Breast epithelium (tissue), 4 donors: ENCODE data around the gene ZFR2. TPM values are rescaled to one million over a fixed set of nuclear protein-coding genes. Genes with fewer than 3 reads are reported as not detected.

Experiments
- DNase-seq, 2 donors: peaks; one replicate each; pipeline ENCODE4 v3.0.0-alpha.2; 2019; ENCODE audit warnings: low spot score in 2 of 2
- H3K27ac ChIP-seq, 2 donors: fragments of 200-600 bp; sonication (generic) in 1 of 2; one replicate each; pipeline ENCODE4 v1.5.1; 2016 to 2019; ENCODE audit warnings: mild to moderate bottlenecking in 1 of 2
- H3K27me3 ChIP-seq, 2 donors: fragments of 200-600 bp; sonication (generic) in 1 of 2; one replicate each; pipeline versions ENCODE4 v1.5.1 to v1.6.0; 2017 to 2019; ENCODE audit warnings: control low read depth in 1 of 2, mild to moderate bottlenecking in 1 of 2
- H3K36me3 ChIP-seq: fragments of 200-600 bp; one replicate; pipeline ENCODE4 v1.5.1; 2019
- H3K4me1 ChIP-seq, 2 donors: fragments of 200-600 bp; sonication (generic); one replicate each; pipeline ENCODE4 v1.5.1; 2016 to 2019; ENCODE audit warnings: control low read depth in 1 of 2
- H3K4me3 ChIP-seq, 3 donors: fragments of 200-600 bp; sonication (generic); 1 replicate in 2 of 3; 2 replicates in 1 of 3; pipeline ENCODE4 v1.5.1; 2016 to 2019; ENCODE audit warnings: mild to moderate bottlenecking in 3 of 3, moderate library complexity in 2 of 3
- H3K9me3 ChIP-seq, 2 donors: fragments of 200-600 bp; sonication (generic) in 1 of 2; one replicate each; pipeline ENCODE4 v1.5.1; 2016 to 2019; ENCODE audit warnings: control low read depth in 1 of 2
- CTCF ChIP-seq, 3 donors: fragments of 450-650 bp; IDR thresholded peaks; one replicate each; pipeline ENCODE4 v1.5.1; 2016 to 2017; ENCODE audit warnings: antibody characterized with exemption in 3 of 3, mild to moderate bottlenecking in 3 of 3, moderate library complexity in 3 of 3
- POLR2A ChIP-seq: fragments of 450-650 bp; IDR thresholded peaks from one replicate; pipeline ENCODE4 v1.6.1; 2016; ENCODE audit warnings: antibody characterized with exemption, mild to moderate bottlenecking, moderate library complexity
- POLR2AphosphoS5 ChIP-seq, 3 donors: sonication (generic); formaldehyde crosslinking; IDR thresholded peaks; one replicate each; pipeline ENCODE4 v1.6.1; 2017; ENCODE audit warnings: antibody characterized with exemption in 3 of 3
- intact Hi-C: fragments of 100-400 bp; cut with DNase I; formaldehyde crosslinking; loops from one replicate; pipeline ENCODE4 v1.15.1; 2023; ENCODE audit warnings: low total_unique reads
- total RNA-seq, 3 donors: library from RNA; depleted of rRNA; stranded (reverse); fragments of >200 nt; gene quantifications; one replicate each; pipeline ENCODE4 v1.1.0, GENCODE V29; 2016

ZFR2 gene
- total RNA-seq, 3 donors from 2014 or later: 0.98 TPM; not detected in 2

GRCh38 chr19:3842948-3843347 lies 25.9 kb downstream of the ZFR2 start:
- H3K27ac ChIP-seq: no peak overlapping the region
- H3K4me1 ChIP-seq: no peaks in the 10 kb centered on the region
- no peaks in the 10 kb centered on the region for H3K36me3 ChIP-seq
- no peak for DNase-seq
- H3K27me3 ChIP-seq: peaks cover 0 to 5% of the 10 kb centered on the region in 2 donors
- intact Hi-C loops: no loop called here
- H3K9me3 ChIP-seq: no peaks in the 10 kb centered on the region
- H3K4me3 ChIP-seq: no peak overlapping the region
- no peak for TF ChIP-seq POLR2A
- TF ChIP-seq CTCF (IDR thresholded peaks at IDR 0.05): no peak

GRCh38 chr19:3840804-3841203 lies 28.0 kb downstream of the ZFR2 start:
- TF ChIP-seq POLR2A: no peak
- no peak for TF ChIP-seq POLR2AphosphoS5 (IDR thresholded peaks at IDR 0.05)
- no peak for TF ChIP-seq CTCF (IDR thresholded peaks at IDR 0.05)
- Histone ChIP-seq H3K4me3 (no peak overlapping the region), H3K9me3 (no peaks in the 10 kb centered on the region), H3K27ac (no peak overlapping the region), H3K27me3 (peaks cover 0 to 5% of the 10 kb centered on the region in 2 donors), H3K36me3 (no peaks in the 10 kb centered on the region), H3K4me1 (no peaks in the 10 kb centered on the region)
- no peak for DNase-seq
- intact Hi-C loops: no loop called here

- H3K27me3 ChIP-seq: peaks cover 0 to 5% of the 10 kb centered on the region in 2 donors
- no peak for DNase-seq
- H3K9me3 ChIP-seq: no peaks in the 10 kb centered on the region
- intact Hi-C loops: no loop called here
- no peak for TF ChIP-seq POLR2AphosphoS5 (IDR thresholded peaks at IDR 0.05)
- H3K4me1 ChIP-seq: no peaks in the 10 kb centered on the region
- no peak overlapping the region for H3K27ac ChIP-seq
- no peak overlapping the region for H3K4me3 ChIP-seq
- H3K36me3 ChIP-seq: no peaks in the 10 kb centered on the region
Observed at GRCh38 chr19:3839941-3840340, 28.9 kb downstream of the ZFR2 start.

GRCh38 chr19:3838661-3839060 lies 30.2 kb downstream of the ZFR2 start:
- TF ChIP-seq CTCF (IDR thresholded peaks at IDR 0.05) (no peak), POLR2AphosphoS5 (IDR thresholded peaks at IDR 0.05) (no peak), POLR2A (no peak)
- Histone ChIP-seq H3K4me1 (no peaks in the 10 kb centered on the region), H3K27ac (no peak overlapping the region), H3K36me3 (no peaks in the 10 kb centered on the region), H3K9me3 (no peaks in the 10 kb centered on the region), H3K27me3 (peaks cover 0 to 5% of the 10 kb centered on the region in 2 donors), H3K4me3 (no peak overlapping the region)
- no peak for DNase-seq
- intact Hi-C loops: no loop called here

GRCh38 chr19:3837922-3838321 lies 30.9 kb downstream of the ZFR2 start:
- intact Hi-C loops: no loop called here
- H3K9me3 ChIP-seq: no peaks in the 10 kb centered on the region
- H3K4me3 ChIP-seq: no peak overlapping the region
- H3K4me1 ChIP-seq: no peaks in the 10 kb centered on the region
- TF ChIP-seq POLR2A (no peak), POLR2AphosphoS5 (IDR thresholded peaks at IDR 0.05) (no peak), CTCF (IDR thresholded peaks at IDR 0.05) (no peak)
- H3K36me3 ChIP-seq: no peaks in the 10 kb centered on the region
- DNase-seq: no peak
- H3K27ac ChIP-seq: no peak overlapping the region
- peaks cover 0 to 5% of the 10 kb centered on the region in 2 donors for H3K27me3 ChIP-seq

GRCh38 chr19:3837332-3837731 lies 31.5 kb downstream of the ZFR2 start:
- H3K4me3 ChIP-seq: no peak overlapping the region
- no peaks in the 10 kb centered on the region for H3K9me3 ChIP-seq
- H3K4me1 ChIP-seq: no peaks in the 10 kb centered on the region
- no peak overlapping the region for H3K27ac ChIP-seq
- intact Hi-C loops: no loop called here
- TF ChIP-seq POLR2A (no peak), CTCF (IDR thresholded peaks at IDR 0.05) (no peak), POLR2AphosphoS5 (IDR thresholded peaks at IDR 0.05) (no peak)
- no peak for DNase-seq
- H3K27me3 ChIP-seq: peaks cover 0 to 5% of the 10 kb centered on the region in 2 donors
- H3K36me3 ChIP-seq: no peaks in the 10 kb centered on the region
